ENCODE data around the gene HNRNPH1. TPM values are rescaled to one million over a fixed set of nuclear protein-coding genes. Genes with fewer than 3 reads are reported as not detected.
A peak's percentile ranks its signal among the peaks of the same experiment; 100 is the strongest.

The HNRNPH1 gene
- total and polyA plus RNA-seq, 9 donors, result 243 to 679 (median 513) TPM

DNA sequence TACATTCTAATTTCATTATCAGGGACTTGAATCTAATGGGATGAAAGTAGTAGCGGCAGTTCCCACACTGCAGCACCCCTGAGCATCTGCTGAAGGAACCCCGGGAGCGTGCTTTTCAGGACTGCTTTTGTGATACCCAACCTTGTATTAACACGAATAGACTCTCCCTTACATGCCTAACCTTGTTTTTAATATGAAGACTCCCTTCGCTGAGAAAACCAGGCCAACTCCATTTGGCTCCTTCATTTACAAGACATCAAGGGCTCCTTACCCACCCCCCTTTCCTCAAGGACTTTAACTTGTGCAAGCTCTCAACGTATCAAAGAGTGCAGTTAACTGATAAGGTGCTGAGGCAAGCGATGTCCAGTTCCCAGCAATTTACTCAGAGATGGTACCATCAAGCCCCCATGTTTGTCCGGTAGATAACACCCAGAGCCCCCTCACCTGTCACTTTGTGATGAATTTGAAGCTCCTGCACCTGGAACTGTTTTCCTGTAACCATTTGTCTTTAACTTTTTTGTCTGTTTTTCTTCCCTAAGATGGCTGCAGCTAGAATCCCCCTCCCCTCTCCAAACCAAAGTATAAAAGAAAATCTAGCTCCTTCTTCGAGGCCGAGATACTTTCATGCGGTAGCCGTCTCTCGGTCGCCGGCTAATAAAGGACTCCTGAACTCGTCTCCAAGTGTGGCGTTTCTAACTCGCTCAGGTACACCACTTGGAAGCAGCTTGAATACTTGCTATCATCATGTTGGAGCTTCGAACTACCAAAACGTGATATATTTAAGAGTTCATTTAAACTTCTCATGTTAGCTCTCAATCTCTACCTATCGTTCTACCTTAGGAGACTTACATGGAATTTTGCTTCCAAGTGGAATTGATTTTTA, 10.7 kb downstream of the HNRNPH1 start:
- Histone ChIP-seq H3K27me3 (no peaks in the 10 kb centered on the region), H3K9me3 (no peaks in the 10 kb centered on the region), H3K4me1 (ENCODE audit: insufficient read depth) (no peaks in the 10 kb centered on the region), H3K27ac (no peak overlapping the region), H3K4me3 (no peak overlapping the region), H3K36me3 (no peaks in the 10 kb centered on the region)
- WGBS, 3 donors, result 56 to 79% (median 68%) methylated on average over 21 of the region's 21 CpGs
- TF ChIP-seq EP300 (IDR thresholded peaks at IDR 0.05) (no peak), POLR2A (IDR thresholded peaks at IDR 0.05) (no peak)
- intact Hi-C loops (cut with DNase I), result loop anchor here in 1 of 4 donors (10.0 kb wide), 1 partner anchor 58 kb away; the partner anchor contains the start of gene RUFY1
- DNase-seq, result peak in 1 of 5 donors; percentile 29

DNA sequence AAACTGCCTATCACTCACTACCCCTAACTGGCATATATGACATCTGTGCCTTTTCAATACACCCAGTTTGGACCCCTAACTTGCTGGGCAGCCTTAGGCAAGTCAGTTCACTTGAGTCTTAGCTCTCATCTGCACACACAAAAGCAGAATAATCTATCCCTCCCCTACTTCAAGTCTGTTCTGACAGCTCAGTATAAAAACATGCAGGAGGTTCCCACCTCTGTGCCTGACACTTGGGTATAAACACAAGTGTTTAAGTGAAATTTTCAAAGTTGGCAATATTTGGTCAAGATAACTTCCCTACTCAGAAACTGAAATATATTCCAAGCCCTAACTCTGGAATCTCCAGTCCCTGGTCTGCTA, 12.6 kb downstream of the HNRNPH1 start:
- Histone ChIP-seq H3K27ac (no peak overlapping the region), H3K4me3 (no peak overlapping the region), H3K36me3 (no peaks in the 10 kb centered on the region), H3K27me3 (no peaks in the 10 kb centered on the region), H3K9me3 (no peaks in the 10 kb centered on the region), H3K4me1 (ENCODE audit: insufficient read depth) (no peaks in the 10 kb centered on the region)
- intact Hi-C loops (cut with DNase I), result loop anchor here in 1 of 4 donors (10.0 kb wide), 1 partner anchor 56 kb away; the partner anchor contains the start of gene RUFY1
- no peak for DNase-seq
- TF ChIP-seq, protein P1, sequence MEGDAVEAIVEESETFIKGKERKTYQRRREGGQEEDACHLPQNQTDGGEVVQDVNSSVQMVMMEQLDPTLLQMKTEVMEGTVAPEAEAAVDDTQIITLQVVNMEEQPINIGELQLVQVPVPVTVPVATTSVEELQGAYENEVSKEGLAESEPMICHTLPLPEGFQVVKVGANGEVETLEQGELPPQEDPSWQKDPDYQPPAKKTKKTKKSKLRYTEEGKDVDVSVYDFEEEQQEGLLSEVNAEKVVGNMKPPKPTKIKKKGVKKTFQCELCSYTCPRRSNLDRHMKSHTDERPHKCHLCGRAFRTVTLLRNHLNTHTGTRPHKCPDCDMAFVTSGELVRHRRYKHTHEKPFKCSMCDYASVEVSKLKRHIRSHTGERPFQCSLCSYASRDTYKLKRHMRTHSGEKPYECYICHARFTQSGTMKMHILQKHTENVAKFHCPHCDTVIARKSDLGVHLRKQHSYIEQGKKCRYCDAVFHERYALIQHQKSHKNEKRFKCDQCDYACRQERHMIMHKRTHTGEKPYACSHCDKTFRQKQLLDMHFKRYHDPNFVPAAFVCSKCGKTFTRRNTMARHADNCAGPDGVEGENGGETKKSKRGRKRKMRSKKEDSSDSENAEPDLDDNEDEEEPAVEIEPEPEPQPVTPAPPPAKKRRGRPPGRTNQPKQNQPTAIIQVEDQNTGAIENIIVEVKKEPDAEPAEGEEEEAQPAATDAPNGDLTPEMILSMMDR (IDR thresholded peaks at IDR 0.05), result no peak

DNA sequence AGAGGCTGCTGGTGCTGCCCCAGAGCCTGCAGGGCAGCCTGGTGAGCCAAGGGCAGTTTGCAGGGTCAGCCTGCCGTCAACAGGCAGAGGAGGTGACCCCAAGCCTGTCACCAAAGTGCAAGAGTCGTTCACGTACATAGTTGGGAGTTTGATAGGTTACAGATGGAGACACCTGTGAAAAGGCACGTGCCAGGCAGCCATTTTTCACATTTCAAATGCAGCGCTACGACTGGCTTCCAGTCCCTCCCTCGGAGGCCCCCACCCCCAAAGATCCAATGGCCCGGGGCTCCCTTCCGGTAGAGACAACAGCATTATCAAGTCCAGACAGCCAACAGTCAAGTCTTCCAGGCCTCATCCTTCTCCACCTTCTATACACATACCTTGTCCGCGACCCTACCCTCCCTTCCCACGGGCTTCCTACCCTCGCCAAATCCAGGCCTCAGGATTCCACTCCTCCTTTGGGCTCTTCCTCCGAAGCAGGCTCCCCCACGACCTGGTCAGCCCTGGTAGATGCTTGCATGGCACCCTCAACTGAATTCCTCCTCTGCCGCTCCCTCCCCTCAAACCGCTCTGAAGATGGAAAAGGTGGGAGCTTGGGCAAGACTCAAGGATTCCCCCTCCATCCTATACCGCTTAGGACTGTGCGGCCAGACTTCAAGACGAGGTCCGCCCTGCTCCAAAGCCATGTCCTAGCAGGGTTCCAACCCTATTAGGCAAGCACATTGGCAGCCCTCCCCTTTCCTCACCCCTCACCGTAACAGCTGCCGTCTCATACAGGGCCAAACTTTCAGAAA, 13.2 kb downstream of the HNRNPH1 start:
- no peak for TF ChIP-seq EP300 (IDR thresholded peaks at IDR 0.05)
- TF ChIP-seq, protein P1 (IDR thresholded peaks at IDR 0.05), result no peak
- no peak for TF ChIP-seq POLR2A (IDR thresholded peaks at IDR 0.05)
- no peaks in the 10 kb centered on the region for H3K36me3 ChIP-seq

DNA sequence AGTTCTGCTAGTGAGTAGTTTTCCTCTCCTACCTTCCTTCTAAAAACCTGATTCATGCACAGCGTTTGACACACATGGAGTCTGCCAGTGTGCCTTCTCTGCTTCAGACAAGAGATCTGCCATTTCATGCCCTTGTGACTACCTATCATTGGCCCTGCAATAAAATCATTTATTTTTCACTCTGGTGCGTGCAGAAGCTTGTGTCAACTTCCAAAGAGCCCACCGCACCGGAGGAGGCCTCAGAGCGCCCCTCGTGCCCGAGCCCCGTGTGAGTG, 13.7 kb downstream of the HNRNPH1 start:
- TF ChIP-seq POLR2A (IDR thresholded peaks at IDR 0.05) (no peak), EP300 (IDR thresholded peaks at IDR 0.05) (no peak)
- TF ChIP-seq, protein P1 (IDR thresholded peaks at IDR 0.05), result no peak
- Histone ChIP-seq H3K9me3 (no peaks in the 10 kb centered on the region), H3K36me3 (no peaks in the 10 kb centered on the region), H3K4me3 (no peak overlapping the region), H3K27ac (no peak overlapping the region), H3K4me1 (ENCODE audit: insufficient read depth) (no peaks in the 10 kb centered on the region), H3K27me3 (no peaks in the 10 kb centered on the region)
- WGBS, 3 donors, result 67 to 76% (median 69%) methylated on average over 8 of the region's 8 CpGs
- DNase-seq, result no peak
- intact Hi-C loops (cut with DNase I), result loop anchor here in 1 of 4 donors (10.0 kb wide), 1 partner anchor 55 kb away; the partner anchor contains the start of gene RUFY1

More for the DNA sequence above, 13.2 kb downstream of the HNRNPH1 start:
- H3K9me3 ChIP-seq, result no peaks in the 10 kb centered on the region
- H3K27me3 ChIP-seq, result no peaks in the 10 kb centered on the region
- H3K4me1 ChIP-seq (ENCODE audit: insufficient read depth), result no peaks in the 10 kb centered on the region
- WGBS, 3 donors, result 54 to 64% (median 55%) methylated on average over 23 of the region's 23 CpGs
- H3K27ac ChIP-seq, result no peak overlapping the region
- DNase-seq, result peak in 1 of 5 donors; percentile 36
- H3K4me3 ChIP-seq, result no peak overlapping the region
- intact Hi-C loops (cut with DNase I), result loop anchor here in 1 of 4 donors (10.0 kb wide), 1 partner anchor 56 kb away; the partner anchor contains the start of gene RUFY1
